Measurements from ENCODE around the gene ALG13.
A peak's percentile ranks its signal among the peaks of the same experiment; 100 is the strongest.
"Not testable (repeated sequence)": the region's sequence is repeated elsewhere in the genome, so short reads cannot be mapped to it uniquely, and the experiment has no call there.

The ALG13 gene

DNA sequence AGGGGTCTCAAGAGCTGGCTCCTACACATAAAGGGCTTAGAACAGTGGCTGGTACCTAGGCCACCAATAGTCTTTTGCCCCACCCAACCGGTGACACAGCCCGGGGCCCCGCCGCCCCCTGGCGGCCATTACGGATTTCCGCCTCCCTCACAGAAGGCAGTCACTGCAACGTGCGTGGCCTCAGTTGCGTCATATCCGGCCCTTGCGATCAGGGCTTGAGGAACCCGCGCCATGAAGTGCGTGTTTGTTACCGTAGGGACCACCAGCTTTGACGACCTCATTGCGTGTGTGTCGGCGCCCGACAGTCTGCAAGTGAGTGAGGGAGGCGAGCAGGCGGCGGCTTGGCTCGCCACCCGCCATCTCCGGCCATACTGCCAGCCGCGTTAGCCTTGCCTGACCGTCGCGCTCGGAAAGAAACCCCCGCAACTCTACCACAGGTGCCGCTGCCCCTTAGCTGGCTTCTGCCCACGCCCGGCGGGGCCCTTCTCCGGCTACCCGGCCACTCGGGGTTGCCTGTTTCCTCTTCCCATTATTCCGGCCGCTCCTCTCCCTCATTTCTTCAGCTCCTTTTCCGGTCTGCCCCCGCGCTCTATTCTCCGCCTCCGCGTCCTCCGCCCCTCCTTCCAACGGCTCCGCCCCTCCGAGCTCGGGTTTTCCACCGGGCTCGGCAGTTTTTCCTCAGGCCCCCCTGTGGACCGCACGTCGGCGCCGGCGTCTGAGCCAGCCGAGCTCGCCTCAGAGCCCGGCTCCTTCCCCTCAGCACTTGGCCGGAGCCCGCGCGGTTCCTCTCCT lies at the start of gene ALG13:
TSS of gene ALG13 (plus strand) at position 183 of the 792 bp plus-strand sequence. CDS start at position 232, 49 bp downstream.
- DNase-seq (ENCODE audit: low read depth), result peak; percentile 57

DNA sequence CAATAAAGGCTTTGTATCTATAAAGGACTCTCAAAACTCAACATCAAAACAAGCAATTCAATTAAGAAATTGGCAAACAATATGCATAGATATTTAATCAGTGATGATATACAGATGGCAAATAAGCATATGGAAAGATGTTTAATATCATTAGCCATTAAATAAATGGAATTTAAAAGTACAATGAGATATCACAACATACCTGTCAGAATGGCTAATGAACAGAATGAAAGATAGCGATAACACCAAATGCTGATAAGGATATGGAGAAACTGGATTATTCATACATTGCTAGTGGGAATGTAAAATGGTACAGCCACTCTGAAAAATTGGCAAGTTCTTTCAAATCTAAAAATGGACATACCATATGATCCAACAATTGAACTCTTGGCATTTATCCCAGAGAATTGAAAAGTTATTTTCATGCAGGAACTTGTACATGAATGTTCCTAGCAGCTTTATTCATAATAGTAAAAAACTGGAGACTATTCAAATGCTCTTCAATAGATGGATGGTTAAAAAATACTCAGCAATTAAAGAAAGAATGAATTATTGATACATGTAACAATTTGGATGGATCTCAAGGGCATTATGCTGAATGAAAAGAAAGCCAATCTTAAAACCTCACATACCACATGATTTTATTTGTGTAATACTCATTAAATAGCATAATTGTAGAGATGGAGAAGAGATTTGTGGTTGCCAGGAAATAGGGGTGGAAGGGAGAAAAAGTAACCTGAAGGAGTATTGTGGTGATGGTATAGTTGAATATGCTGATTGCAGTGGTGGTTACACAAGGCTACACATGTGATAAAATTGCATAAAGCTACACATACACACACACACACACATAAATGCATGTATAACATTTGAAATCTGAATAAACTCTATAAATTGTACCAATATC lies 45.9 kb upstream of the ALG13 start:
- DNase-seq (ENCODE audit: low read depth), result no peak

DNA sequence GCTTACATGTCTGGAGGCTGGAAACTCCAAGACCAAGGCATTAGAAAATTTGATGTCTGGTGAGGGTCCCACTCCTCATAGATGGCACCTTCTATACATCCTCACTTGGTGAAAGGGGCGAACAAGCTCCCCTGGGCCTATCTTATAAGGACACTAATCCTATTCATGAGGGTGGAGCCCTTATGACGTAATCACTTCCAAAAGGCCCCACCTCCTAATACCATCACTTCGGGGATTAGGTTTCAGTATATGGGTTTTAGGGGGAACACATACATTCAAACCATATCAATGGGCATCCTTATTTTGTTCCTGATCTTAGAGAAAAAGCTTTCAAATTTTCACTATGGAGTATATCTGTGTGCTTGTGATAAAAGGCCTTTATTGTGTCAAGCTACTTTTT lies 39.0 kb upstream of the ALG13 start:
- no peak for DNase-seq (ENCODE audit: low read depth)

DNA sequence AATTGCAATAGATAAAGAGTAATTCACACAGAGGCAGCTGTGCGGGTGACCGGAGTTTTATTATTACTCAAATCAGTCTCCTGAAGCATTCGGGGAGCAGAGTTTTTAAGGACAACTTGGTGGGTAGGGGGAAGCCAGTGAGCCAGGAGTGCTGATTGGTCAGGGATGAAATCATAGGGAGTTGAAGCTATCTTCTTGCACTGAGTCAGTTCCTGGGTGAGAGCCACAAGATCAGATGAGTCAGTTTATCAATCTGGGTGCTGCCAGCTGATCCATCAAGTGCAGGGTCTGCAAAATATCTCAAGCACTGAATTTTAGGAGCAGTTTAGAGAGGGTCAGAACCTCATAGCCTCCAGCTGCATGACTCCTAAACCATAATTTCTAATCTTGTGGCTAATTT lies 35.8 kb upstream of the ALG13 start:
- DNase-seq (ENCODE audit: low read depth), result not testable (repeated sequence)

DNA sequence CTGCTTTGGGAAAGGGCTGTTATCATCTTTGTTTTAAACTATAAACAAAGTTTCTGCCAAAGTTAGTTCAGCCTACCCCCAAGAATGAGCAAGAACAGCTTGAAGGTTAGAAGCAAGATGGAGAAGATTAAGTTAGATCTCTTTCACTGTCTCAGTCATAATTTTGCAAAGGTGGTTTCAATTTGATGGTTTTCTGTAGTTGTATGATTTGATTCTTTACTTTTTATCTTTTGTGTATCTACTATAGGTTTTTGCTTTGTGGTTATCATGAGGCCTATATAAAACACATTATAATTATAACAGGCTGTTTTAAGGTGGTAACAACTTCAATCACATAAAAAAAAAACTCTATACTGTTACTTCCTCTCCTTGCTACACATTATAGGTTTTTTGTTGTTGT lies 35.4 kb upstream of the ALG13 start:
- DNase-seq (ENCODE audit: low read depth), result no peak

GRCh38 chrX:111646515-111646914 lies 34.5 kb upstream of the ALG13 start:
- no peak for DNase-seq (ENCODE audit: low read depth)

GRCh38 chrX:111648802-111649201 lies 32.2 kb upstream of the ALG13 start:
- no peak for DNase-seq (ENCODE audit: low read depth)

- no peak for DNase-seq (ENCODE audit: low read depth)
These were observed 31.3 kb upstream of the ALG13 start for GRCh38 chrX:111649638-111650037.

DNA sequence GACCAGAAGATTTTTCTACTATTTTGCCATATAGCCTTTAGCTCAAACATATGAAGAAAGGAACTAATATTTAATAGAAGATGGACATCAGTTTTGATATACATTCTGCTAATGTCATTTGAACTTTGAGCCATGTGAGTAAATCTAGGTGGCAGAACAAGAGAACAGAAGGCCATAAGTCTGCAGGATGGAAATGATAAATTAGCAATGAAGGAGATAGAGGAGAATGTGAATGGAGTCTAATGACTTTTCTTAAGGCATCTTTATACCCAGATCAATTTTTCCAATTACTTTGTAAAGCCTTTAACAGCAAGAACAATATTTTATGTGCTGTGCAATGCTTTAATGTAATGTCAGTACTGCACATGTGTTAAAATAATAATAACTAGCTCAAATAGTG lies 30.1 kb upstream of the ALG13 start:
- no peak for DNase-seq (ENCODE audit: low read depth)

GRCh38 chrX:111652719-111653118 lies 28.3 kb upstream of the ALG13 start:
- no peak for DNase-seq (ENCODE audit: low read depth)

- no peak for DNase-seq (ENCODE audit: low read depth)
These were observed 19.7 kb upstream of the ALG13 start for GRCh38 chrX:111661241-111661640.

- no peak for DNase-seq (ENCODE audit: low read depth)
These were observed 18.7 kb upstream of the ALG13 start for GRCh38 chrX:111662292-111662691.

DNA sequence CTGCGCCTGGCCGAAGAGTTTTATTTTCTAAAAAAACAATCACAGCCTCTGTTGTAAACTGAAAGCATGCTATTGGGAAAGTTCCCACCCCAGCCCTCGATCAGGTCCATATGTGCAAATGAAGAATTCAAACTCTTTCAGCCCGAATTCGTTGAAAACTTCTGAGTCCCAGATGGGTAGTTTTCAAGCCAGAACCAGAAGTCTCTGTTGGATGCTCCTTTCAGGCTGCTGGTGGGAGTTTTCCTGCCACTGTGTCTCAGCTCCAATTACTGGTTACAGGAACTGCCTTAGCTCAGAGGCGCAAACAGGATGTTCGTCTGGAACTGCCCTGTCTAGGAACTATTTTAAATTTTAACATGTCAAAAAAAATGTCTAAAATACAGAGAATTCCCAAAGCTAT lies 9.3 kb upstream of the ALG13 start:
- no peak for DNase-seq (ENCODE audit: low read depth)

DNA sequence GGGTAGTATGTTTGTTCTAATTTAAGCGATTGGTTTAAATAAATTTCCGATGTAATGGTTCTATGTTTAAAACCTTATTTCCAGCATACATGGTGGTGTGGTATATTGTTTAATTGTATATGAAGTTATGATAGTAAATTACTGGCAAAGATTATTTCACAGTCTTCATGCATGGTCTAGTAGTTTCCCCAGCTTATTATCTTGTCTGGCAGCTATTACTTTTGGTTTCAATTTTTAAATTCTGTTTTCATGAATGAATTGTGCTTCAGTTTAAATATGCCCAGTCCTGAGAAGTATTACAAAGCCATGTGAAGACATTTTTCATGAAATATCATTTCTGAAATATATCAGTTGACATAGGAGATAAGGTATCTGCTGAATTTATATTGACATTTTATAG lies 6.3 kb downstream of the ALG13 start:
- no peak for DNase-seq (ENCODE audit: low read depth)

DNA sequence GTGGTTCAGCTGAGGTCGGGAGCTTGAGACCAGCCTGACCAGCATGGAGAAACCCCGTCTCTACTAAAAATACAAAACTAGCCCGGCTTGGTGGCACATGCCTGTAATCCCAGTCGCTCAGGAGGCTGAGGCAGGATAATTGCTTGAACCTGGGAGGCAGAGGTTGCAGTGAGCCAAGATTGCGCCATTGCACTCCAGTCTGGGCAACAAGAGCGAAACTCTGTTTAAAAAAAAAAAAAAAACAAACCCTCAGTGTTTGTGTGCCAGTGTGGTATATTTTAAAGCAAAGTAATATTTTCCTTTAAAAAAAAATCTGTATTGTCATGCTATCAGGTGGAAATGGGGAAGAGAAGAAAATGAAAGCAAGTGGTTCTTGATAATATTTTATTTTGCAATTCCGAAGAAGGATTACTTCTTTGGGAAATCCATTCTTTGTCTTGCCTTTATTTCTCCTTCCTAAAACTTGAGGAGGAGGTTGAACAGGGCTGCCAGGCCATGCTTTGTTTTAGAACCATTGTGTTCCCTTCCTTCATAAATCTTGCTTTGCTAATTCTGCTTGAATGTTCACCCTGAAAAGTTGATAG lies 14.4 kb downstream of the ALG13 start:
- no peak for DNase-seq (ENCODE audit: low read depth)

DNA sequence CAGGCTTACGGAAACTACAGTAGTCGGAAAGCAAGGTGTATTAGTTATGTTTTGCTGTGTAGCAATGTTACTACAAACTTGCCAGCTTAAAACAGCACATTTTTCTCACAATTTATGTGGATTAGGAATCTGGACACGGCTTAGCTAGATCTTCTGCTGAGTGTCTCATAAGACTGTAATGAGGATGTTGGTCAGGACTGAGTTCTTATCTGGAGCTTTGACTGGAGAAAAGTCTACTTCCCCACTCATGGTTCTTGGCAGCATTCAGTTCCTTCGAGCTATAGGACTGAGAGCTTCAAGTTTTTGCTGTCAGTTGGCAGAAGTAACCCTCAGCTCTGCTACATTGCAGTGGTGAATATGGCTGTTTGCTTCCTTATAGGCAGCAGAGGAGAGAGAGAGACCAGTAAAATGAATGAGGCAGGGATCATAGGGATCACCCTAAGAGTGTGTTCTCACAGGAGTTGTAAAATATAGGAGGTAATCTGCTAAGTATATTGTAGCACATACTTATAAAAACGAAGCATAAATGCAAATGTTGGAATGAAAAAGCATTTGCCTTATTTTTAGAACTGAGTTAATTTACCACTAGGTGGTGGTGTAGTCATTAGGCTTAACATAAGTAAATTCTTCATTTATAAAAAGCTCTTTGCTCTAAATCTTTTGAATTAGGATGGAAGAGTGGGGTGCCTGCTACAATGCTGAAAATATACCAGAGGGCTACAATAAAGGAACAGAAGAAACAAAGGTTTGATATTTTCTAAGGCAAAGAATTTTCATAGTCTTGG lies 38.6 kb downstream of the ALG13 start:
- DNase-seq (ENCODE audit: low read depth), result no peak

GRCh38 chrX:111728096-111728495 lies 47.1 kb downstream of the ALG13 start:
- DNase-seq (ENCODE audit: low read depth), result no peak

DNA sequence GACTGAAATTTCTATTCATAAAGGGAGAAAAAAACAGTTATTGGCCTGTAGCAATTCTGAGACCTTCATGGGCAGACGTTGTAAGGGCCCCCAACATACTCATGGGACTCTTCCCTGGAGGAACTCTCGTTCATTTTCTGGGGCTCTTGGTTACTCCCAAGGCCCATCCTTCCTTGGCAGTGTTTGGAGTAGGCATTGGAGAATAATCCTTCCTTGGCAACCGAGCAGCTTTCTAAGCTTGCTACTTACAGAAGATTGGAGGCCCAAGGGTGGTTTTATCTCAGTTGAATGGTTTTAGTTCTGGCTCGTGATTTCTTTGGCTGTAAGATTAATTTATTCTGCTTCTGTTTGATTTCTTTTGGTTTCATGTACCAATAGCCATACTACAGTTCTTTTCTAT lies 50.4 kb downstream of the ALG13 start:
- no peak for DNase-seq (ENCODE audit: low read depth)

GRCh38 chrX:111736571-111736970 lies 55.6 kb downstream of the ALG13 start:
- no peak for DNase-seq (ENCODE audit: low read depth)

GRCh38 chrX:111742018-111742417 lies 61.0 kb downstream of the ALG13 start:
- no peak for DNase-seq (ENCODE audit: low read depth)

DNA sequence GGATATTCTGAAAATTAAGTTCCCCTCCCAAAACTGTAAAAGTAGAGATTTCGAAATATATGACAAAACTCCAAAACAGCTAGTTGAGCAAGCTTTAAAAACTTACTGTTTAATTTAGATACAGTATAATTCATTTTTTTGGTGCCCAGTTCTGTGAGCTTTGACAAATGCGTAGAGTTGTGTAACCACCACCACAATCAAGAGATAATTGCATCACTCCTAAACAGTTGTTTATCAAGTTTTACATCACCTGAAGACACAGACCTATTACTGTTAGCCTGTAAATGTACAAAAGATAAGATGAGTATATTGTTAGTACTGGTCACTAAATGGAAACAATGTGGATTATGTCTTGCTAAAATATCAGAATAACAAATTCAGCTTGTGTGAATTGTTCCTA lies 62.3 kb downstream of the ALG13 start:
- DNase-seq (ENCODE audit: low read depth), result no peak

DNA sequence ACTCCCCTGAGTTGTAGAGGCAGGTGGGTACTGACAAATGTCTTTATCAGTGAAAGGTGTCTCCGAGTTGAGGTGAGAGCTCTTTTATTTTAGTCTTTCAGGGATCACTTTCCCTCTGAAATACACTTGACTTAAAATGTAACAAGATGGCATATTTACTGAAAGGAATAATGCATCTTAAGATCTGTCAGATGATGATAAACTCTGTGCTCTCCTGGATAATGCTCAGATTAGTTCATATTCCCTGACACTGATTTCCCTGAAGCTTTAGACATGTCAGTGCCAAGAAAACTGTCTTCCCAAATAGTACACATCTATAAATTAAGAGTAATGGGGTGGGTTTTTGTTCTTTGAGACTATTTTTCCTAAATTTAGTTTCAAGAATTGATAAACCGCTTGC lies 75.5 kb downstream of the ALG13 start:
- no peak for DNase-seq (ENCODE audit: low read depth)

All from stimulated activated CD8-positive, alpha-beta memory T cell treated with anti-CD3 and anti-CD28 coated beads, Interleukin-15, amount 100 ng/mL, for 24 hours (primary cell).